ENCODE data around the gene IKZF2.

- no peak for TF ChIP-seq BACH1 (IDR thresholded peaks at IDR 0.05; ENCODE audit: borderline replicate concordance)
- no peak for TF ChIP-seq GABPA (IDR thresholded peaks at IDR 0.05; ENCODE audit: low read depth)
Observed at GRCh38 chr2:213125646-213126347, 25.6 kb downstream of the IKZF2 start.

All from GM12878 (cell line).